GM19467 (cell line): Measurements from ENCODE around the gene MMP24.

Experiments used
- ATAC-seq: cut with Tn5 transposase; IDR thresholded peaks from one replicate; pipeline ENCODE4 v1.9.1; 2021; ENCODE audit warnings: mild to moderate bottlenecking, moderate library complexity; ENCODE audit not compliant: unreplicated experiment

Gene MMP24

DNA sequence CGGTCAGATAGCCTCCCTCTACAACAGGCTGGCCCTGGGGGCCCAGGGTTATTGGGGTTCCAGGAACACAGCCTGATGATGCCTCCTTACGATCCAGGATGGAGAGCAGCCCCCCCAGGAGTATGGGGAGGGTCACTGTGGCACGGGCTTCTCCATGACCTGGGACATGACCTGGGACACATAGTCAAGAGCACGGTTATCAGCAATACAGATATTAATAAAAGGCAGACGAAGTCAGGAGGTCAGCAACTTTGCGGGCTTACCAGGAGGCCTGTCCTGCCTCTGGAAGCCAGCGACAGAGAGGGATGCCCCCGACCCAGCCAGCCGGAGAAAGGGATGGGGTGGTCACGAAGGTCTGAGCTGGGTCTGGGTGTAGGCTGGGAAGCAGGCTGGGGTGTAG lies 50.6 kb downstream of the MMP24 start:
- ATAC-seq = no peak

DNA sequence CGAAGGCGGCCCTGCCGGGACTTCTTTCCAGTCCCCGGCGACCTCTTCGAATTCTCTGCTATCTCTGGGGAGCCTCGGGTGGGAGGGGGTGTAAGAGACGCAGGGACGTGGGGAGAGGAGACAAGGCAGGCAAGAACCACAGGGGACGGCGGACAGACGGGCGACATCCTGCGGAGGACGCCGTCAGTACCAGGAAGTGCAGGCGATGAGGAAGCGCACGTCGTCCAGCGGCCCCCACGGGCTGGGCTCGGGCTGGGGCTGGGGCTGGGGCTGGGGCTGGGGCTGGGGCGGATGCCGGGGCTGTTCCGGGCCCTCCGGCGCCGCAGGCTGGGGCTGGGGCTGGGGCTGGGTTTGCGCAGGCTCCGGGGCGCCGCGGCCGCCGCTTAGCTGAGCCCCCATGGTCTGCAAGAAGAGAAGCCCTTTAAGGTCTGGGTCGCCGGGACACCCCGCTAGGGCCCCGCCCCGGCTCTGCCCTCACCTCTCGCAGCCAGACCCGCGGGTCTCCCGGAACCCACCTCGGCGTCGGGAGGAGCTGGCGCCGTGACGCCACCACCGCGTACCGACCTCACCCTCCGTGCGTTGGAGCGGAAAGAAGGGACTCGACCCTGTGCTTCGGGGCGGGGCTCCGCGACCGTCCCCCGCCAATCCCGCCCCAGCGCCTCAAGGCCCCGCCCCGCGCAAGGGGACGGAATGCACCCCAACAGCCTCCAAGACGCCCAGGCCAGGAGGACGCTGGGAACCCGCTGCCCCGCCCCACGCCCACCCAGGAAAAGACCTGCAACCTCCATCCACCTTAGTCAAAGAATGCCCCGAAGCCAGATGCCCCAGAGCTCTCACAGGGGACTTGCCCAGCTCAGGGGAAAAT lies 51.3 kb downstream of the MMP24 start, which contains the start of gene MMP24OS:
TSS of gene MMP24OS (minus strand) at position 592 of the 865 bp plus-strand sequence. CDS start at position 399, 193 bp downstream.
- ATAC-seq = peak; percentile 82

DNA sequence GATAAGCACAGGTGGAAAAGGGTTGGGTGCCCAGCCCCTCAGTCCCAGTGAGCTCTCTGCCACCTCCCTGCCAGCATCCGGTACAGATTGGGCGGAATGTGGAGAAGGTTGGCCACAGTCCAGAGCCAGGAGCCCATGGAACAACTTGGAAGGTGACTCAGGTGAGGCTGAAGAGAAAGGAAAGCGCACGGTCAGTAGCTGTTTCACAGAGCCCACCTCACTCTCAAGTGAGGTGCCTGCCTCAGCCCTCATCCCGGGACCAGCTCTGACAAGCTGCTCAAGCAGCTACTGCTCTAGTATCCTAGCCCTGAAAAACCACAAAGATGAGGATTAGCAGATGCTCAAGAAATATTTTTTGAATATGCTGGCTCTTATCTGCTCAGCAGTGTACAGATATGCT lies 52.5 kb downstream of the MMP24 start:
- ATAC-seq = no peak

- no peak for ATAC-seq
These were observed 53.2 kb downstream of the MMP24 start for GRCh38 chr20:35279533-35280174.

DNA sequence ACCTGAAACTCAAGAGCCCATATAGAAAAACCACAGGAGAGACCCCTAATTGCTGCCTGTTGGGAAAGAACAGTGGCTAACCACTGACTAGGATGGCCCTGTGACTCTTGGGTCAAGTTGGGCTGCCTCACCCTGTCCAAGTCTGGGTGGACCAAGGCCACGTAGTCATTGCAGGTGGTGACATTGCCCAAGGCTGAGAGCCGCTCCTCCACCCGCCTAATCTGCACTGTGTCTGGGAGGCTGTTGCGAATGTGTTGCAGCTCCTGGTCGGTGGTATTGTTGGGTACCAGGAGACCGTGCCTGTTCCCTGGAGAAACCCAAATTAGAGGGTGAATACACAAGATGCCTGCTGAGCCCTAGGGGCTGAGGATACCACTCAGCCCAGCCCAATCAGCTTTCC lies 54.0 kb downstream of the MMP24 start:
- no peak for ATAC-seq

GRCh38 chr20:35281506-35282101 lies 55.1 kb downstream of the MMP24 start:
- no peak for ATAC-seq

DNA sequence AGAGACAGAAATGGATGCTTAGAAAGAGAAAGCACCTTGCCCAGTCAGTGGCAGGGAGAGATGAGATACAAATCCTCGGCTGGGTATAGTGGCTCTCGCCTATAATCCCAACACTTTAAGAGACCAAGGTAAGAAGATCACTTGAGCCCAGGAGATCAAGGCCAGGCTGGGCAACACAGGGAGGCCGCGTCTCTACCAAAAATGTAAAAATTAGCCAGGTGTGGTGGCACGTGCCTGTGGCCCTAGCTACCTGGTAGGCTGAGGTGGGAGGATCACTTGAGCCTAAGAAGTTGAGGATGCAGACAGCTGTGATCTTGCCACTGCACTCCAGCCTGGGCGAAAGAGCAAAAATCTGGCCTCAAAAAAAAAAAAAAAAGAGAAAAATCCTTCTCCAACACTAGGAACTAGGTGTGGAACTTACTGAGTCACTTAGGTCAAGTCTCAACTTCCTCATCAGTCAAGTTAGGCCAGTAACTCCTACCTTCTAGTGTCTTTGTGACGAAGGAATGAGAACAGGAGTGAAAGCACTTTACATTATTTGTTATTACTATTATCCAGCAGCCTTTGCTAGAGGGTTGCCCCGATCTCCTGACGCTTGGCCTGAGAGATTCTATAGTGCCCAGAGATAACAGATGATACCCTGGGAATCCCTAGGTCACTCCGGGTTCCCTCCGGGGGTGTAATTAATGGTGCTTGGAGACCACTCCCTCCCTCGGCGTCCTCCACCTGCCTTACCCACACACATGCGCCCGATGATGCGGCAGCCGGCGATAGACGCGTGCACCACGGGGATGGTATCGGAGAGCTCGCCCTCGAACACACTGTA lies 57.2 kb downstream of the MMP24 start:
- no peak for ATAC-seq

DNA sequence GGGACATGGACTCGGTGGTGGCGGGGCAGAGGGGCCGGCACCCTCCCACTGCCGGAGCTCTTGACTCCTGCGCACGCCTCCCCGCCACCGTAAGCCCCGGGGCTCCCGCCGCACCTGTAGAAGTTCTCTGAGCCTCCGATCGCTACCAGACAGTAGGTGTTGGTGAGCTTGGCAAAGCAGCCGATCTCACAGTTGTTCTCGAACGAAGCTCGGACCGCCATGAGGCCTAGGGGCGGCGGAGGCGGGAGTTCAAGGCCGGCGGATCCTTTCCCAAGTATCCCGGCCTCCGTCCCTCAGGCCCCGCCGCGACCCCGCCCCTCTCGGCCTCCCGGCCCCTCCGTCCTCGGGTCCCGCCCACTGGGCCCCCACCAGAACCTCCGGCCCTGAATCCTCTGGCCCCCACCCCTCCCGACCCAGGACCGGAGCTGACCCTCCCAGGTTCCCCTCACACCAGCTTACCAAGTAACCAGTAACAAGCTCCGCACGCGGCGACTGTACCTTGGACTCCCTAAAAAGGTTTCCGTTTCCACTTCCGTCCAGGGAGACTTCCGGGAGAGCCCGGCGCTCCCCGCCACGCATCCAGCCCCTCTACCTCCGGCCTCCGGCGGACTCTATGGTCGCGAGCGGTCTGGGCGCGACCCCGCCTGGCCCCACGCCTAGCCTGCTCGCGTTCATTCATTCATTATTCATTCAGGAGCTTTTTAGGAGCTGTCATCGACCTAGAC lies 57.9 kb downstream of the MMP24 start, which contains the start of gene EIF6:
TSS of gene EIF6 (minus strand) at position 506 of the 725 bp plus-strand sequence. CDS start at position 221, 285 bp downstream.
- peak; percentile 68 for ATAC-seq

- no peak for ATAC-seq
These were observed 58.7 kb downstream of the MMP24 start for GRCh38 chr20:35284992-35285805.

GRCh38 chr20:35285806-35286076 lies 59.3 kb downstream of the MMP24 start:
- no peak for ATAC-seq

GRCh38 chr20:35286077-35286898 lies 59.8 kb downstream of the MMP24 start:
- ATAC-seq = no peak

DNA sequence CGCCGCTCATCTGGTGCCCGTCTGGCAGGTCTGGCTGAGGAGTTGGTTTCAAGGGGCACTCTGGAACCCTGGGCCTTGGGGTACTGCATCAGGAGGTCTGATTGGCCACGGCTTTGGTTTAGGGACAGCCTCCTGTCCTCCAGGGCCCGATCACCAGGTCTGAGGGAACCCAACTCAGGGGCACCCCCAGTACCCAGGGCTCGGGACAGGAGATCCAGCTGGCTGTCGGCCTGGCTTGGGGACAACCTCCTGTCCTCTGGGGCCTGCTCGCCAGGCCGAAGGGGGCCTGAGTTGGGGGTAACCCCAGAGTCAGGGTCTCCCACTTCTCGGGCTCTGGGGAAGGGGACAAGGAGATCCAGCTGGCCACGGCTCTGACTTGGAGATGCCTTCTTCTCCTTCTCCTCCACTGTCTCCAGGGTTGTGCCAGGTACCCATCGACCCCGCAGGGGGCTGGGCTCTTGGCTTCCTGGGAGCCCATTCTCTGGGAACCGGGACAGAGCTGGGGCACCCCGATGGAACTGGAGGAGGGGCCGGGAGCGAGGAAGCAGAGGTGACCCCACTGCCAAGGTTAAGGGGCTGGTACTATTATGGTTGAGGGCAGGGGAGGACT lies 60.5 kb downstream of the MMP24 start:
- ATAC-seq = no peak

- ATAC-seq = no peak
These were observed 61.2 kb downstream of the MMP24 start for GRCh38 chr20:35287509-35288324.

DNA sequence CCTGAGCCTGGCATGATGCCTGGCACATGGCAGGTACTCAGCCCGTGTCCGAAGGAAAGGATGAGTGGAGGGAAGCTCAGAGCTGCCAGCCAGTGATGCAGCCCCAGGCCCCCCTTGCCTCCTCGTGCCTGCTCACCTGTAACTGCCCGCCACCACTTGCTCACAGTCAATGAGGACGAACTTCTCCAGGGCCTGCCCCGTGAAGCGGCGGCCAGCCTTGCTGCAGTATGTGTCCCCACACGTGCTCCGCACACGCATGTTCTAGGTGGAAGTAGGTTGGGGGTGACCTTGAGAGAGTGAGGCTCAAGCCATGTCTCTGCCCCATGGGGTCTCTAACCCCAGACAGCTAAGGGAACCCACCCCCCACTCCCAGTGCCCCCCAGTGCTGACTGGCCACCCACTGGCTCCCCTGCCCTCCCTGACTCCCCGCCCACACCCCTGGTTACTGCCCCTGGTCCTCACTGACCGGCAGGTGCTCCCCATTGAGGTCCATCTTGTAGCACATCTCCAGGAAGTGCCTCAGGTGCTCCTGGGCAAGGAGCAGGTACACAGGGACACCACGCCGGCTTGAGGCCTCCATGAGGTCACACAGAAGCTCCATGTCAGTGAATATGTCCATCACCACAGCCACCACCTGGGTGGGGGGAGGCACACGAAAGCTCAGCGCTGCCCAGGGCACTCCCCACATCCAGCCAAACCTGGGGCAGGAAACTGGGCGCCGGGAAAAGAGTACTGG lies 62.0 kb downstream of the MMP24 start:
- ATAC-seq = no peak

- no peak for ATAC-seq
These were observed 63.8 kb downstream of the MMP24 start for GRCh38 chr20:35290186-35290886.

- ATAC-seq = no peak
These were observed 64.5 kb downstream of the MMP24 start for GRCh38 chr20:35290887-35291417.
